GM21737 (cell line): ENCODE measurements around the gene PER2.

Source experiments
- ATAC-seq: cut with Tn5 transposase; IDR thresholded peaks from one replicate; pipeline ENCODE4 v1.9.1; 2021; ENCODE audit warnings: mild to moderate bottlenecking, moderate library complexity; ENCODE audit not compliant: unreplicated experiment

The PER2 gene

DNA sequence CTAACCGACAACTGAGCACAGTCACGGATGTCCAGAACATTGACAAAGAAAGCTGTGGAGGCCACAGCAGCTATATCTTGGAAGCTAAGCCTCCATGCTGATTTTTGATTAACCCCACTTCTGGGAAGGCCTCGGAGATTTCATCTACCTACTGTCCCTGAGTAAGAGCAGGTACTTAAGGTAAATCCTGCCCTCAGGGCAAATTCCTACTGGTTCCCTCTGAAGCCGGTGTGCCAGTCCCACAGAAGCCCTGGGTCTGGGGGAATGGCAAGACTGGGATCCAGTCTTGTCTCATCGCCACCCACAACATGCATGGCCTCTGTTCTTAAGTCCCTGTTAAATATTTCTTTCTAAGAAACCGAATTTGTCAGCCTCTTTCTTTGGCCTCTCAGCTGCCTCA is 18.7 kb downstream of the PER2 start:
- ATAC-seq: no peak

DNA sequence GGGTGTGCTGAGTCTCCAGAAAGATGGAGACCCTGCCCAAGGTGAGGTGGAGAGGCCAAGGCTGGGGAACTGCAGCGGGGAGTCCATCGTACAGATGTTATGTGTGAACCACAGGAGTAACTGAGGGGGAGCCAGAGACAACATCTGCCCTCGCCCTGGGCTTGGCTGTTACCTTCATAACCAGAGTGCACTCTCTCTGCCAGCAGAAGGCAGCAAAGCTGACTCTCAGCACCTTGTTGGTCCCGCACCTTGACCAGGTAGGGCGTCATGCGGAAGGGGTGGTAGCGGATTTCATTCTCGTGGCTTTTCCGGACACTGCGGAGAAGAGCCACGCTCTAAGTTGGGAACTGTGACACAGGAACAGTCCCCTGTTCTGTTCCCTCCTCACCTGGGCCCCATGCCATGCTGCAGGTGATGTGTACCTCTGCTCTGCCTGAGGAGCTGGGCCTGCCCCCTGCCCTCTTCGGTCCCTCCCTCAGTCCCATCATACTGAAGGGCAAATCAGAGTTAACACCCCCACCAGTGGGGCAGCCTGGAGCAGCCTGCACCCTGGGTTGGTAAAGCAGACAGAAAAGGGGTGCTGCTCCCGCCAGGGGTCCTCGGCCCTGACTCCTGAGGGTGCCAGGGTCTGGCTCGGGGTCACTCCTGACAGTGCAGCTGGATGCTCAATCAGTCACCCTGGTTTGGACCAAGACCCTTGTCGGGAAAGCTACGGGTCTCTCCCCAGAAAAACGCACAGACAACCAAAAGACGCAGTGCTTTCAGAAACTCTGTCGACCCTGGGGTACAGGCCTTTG is 20.3 kb downstream of the PER2 start:
- ATAC-seq: no peak

DNA sequence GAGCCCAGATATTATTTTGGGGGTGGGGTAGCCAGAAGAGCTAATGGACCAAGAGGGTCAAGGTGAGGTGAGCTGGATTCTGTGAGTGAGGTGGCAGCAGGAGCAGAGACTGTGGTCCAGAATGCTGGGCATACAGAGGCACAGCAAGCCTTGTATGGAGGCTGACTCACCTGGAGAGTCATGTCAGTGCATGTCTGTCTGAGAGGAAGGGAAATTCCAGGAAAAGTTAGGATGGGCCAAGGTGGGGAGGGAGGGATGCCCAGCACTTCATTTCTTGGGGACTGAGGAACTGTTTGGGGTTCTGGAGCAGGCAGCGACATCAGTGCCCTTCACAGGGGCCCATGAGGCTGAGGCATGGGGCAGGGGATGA is 21.1 kb downstream of the PER2 start:
- ATAC-seq: no peak

DNA sequence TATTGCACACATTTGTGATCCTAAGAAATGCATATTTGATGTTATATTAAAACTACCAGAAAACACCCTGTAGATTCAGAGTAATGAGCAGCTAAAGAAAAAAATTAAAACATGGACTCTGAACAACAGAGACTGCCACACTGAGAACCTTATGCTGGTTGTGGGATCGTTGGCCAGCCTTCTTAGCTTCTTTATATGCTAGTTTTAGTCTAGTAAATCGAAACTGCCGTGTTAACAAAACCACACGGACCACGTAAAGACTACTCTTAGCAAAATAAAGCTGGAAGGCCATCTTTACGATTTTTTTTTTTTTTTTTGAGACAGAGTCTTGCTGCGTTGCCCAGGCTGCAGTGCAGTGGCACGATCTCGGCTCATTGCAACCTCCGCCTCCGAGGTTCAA is 22.8 kb downstream of the PER2 start:
- no peak for ATAC-seq

DNA sequence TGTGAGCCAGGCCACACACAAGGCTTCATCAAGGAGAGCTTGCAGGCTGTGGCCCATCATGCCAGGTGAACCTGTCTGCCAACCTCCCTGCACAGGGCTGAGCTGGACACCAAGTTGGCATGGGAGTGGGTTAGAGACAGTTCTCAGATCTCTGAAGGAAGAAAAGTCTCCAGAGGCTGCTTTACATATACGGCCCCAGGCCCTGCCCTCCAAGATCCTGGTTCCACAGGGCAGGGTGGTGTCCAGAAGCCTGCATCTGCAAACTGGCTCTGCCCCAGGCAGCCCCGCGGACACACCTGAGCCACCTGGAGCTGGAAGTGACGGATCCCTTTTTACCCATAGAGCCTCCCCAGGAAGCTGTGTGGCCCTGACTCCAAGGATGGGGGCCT is 24.3 kb downstream of the PER2 start:
- ATAC-seq: no peak

DNA sequence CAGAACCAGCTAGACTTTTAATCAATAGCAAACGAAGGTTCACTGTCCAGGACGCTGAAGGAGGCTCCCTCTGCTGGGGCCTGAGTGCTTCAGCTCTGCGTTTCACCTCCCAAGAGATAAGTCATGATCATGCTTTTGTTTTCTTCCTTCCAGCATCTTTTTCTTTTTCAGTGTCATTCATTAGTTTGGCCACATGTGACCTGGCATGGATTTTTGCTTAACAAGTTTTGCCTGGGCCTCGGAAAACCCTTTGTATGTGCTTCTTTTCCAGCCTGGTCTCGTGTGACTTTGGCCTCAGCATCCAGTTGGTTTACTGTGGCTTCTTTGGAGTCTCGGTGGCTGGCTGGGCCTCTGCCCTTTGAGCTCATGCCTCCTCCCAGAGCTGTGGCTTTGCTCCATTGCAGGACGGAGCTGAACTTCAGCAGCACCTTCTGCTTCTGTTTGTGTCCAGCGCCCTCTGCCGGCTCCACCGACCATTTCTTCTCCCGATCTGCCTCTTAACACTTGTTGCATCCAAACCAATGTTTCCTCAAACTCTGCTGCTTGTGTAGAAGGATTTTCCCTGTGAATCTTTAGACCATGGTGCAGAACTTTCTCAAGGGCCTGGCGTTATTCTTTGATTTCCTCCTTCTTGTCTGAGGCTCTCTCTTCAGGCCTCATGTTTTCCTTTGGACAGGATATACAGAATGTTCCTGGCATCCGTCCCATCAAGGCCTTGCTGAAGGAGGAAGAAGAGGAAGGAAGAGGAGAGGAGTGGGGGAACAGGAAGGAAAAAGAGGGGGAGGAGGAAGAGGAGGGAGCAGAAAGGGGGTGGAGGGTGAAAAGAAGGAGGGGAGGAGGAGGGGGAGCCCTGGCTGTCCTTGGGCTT is 25.0 kb downstream of the PER2 start:
- no peak for ATAC-seq

DNA sequence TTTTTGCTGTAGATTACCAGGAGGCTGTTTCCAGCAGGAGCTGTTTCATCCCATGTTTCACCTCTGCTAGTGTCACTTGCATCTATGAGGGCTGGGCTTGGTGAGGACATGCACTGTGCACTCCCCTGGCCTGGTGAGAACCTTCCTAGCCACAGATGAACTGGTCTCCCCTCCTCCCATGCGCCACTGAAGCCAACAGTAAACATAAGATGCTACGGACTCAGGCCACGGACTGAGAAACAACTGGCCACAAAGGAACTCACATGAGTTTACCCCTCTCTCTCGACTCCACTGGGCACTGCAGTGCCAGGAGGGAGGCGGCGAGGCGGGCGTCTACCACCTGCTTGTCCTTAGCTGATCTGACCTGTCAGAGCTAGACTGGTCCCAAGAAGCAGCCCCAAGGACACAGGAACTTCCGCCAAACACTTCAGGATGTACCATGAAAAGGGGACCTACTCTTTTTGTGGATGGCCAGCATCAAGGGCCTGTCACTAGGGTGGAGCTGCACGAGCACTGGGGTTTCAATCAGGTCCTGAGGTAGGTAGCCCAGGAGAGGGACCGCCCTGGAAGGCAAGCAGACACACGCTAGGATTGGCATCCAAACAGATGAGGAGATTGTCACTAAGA is 25.8 kb downstream of the PER2 start:
- no peak for ATAC-seq

DNA sequence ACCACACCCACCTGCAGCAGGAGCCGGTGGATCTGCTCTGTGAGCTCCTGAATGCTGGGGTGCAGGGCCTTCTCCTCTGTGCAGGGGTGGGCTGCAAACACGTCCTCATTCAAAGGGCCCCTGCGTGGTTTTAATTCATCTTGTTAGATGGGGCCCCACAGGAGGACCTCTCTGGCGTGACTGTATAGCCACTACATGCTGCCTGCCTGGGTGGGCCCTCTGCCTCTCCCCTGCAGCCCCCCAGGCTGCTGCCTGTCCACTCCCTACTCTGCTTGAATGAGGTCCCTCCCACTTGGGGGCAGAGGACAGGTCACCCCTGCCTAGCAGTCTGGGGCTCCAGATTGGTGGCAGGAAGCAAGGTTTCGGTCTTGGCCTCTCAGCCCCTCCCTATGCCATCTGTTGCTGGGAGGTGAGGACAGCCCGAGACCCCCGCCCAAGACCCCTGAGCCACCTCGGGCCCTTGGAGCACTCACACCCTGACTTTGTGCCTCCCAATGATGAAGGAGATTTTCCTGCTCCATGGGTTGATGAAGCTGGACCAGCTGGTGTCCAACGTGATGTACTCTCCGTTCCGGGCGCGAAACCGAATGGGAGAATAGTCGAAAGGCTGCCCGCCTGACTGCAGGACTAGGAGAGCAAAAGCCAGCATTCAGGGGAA is 26.6 kb downstream of the PER2 start:
- ATAC-seq: no peak

DNA sequence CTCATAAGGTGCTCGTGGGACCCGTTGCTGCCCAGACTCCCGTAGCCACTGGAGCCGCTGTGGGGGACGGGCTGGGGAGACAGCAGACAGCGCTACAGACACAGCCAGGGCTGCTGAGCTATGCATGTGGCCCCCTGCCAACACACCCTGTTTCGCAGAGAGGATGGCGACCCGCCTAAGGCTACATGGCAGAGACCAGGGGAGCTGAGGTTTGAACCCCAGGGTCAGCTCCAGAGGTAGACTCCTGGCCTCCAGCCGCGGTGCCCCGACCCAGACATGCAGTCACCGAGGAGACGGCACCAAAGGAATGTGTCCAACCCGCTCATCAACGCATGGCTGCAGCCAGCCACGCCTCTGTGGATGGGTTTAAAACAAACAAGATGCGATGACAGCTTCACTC is 27.5 kb downstream of the PER2 start:
- ATAC-seq: no peak

DNA sequence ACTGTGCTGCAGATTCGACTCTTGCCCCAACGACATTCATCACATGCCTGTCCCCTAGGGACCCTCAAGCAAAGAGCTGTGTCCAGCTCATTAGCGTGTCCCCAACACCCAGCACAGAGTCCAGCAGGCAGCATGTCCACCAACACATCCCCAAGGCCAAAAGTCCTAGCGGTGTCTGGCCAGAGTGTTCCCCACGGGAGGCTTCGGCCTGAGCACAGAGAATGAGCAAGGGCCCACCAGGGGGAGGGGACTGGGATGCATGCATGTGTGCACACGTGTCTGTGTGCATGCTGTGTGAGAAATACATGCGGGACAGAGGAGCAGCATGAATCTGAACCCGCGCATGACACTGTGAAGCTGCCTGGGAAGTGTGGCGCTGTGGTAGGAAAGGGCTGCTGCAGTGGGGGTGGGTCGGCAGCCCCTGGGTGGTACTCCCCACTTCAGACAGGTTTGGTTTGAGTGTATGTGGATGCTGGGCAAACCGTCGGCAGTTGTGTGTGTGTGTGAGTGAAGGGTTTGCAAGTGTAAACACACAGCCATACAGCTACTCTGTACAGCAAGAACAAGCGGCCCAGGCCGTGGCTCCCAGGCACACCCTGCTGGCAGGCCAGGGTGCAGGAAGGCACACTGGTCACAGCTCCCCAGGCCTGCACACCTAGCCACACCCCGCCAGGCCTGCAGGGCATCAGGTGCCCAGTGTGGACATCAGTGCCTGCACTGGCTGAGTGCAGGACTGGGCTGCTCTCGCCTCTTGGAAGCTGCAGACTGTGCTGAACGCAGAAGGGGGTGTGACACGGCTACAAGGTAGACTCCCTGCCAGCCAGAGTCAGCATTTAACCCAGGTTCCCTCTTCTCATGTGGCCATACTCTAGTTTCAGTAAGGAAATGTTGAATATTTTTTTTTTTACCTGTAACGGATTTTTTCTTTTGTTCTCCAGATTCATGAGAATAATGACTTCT is 29.1 kb downstream of the PER2 start:
- no peak for ATAC-seq

DNA sequence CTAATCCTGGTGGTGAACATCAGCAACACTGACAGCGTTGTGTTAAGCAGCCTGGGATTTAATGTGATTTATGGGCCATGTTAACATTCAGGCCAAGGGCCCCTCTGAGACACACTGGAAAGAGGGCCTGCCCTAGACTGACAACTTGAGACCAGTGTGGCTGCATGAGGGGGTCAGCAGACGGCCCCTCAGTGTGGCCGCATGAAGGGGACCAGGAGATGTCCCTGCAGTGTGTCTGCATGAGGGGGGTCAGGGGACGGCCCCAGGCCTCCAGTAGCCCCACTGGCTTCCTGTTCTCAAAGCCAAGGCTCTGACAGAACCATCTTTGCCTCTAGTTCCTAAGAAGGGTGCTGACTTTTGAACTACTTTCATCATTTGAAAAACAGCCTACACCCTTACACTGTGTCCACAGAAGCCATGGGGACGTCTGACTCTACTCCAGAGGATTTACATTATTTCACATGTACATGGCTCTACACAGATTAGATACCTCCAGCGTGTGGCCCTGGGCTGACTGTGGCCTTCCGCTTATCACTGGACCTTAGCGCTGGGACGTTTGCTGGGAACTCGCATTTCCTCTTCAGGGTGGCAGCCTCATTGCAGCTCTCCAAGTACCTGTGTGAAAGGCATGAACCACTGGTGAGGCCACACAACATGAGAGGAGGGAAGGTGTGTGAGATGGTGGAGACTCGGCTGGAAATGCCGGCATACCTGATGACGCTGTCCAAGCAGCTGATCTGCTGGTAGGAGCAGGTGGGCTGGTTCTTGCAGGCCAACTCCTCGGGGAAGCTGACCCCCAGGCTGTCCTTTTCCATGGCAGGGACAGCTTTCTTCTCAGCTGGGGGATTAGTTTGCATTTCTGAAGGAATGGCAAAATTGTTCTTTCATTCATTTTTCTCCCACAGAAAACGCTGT is 30.4 kb downstream of the PER2 start:
- ATAC-seq: no peak

DNA sequence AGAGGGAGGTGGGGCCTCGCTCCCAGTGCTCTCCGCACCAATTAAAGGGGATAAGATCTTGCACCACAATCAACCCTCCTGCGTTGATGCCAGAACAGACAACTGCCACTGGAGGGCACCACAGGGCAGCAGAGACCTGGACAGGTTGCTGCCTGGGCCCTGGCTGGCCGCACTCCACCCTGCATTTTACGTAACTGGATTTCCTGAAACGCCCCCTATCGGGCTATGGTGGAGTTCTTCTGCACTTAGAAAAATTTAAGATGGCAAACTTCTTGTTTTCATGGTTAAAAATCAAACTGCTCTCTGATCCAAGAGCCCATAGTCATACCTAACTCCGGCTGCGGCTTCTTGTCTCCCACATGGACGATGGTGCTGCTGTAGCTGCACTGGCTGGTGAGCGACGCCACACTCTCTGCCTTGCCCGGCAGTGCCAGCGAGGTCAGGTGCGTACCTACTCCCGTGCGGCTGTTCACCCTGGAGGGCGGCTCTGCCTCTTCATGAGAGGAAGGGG is 31.8 kb downstream of the PER2 start:
- no peak for ATAC-seq

DNA sequence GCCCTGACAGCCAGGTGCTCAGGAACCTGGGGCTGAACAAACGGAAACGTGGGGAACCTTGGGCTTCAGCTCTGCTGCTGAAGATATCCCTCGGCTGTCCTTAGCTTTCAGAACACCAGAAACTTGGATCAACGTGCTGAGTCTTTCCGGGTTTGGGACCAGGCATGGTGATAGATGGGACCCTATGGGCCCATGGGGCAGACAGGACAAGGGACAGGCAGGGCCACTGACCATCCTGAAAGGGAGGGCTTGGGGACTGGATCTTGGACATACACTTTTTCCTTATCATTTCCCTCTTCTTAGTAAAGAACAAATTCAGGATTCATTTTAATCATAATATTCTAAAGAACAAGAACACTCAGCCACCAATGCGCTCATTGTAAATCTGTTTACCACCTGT is 32.3 kb downstream of the PER2 start:
- no peak for ATAC-seq

DNA sequence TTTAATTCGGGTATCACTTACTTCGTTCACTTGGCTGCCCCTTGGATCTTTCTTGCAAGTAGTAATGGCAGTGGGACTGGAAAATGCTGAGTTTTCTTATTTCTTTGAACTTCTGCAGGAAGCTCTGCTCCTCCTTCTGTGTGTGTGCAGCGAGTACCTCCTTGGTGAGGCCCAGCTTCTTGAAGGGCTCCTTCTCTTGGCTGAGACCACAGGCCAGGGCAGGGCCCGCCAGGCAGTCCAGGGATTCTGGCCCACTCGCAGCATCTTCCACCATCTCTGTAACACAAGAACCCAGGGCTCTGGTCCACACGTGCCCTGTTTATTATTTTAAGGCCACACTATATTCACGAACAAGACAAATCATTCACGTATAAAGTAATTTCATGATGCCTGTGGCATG is 32.8 kb downstream of the PER2 start:
- no peak for ATAC-seq

DNA sequence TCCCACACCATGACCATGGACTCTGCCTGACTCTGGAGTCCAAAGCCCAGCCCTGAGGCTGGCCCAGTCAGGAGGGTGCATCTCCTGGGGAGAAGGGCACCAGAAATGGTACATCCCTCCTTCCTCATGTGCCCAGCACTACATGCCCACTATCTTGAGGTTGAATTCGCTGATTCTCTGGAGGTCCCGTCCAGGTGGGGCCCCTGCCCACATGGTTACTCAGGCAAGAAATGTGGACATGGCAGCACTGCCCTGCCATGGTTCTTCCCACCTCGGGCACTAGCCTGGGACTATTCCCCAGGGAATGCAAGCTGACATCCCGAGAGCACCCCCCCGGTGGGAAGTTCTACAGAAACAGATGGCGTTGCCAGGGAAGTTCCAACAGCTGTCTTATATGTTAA is 33.3 kb downstream of the PER2 start:
- ATAC-seq: no peak

DNA sequence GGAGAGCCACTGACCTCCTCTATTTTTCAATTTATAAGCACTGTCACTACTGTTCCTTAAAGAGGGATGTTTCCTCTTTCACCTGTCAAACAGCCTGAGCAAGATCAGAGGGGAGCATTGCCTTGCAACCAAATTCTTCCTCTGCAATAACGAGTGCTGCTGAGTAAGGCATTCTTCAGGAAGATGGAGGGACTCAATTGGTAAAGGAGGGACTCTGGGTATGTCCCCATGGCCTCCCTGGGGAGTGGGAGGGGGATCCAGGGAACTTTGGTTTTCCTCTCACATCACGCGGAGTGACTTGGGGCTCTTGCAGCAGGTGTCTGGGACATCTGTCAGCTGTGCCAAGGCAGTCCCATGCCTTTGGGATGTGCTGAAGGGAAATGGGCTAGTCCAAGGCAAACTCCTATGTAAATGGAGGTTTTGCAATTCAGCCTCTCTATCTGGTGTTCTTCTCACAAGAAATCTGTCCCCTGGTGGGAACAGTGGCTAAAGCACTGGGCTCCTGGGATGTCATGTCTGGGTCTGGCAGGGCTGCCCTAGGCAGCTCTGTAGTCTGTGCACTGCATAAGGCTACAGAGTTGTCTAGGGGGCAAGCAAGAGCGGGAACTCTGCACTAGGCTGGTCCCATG is 34.2 kb downstream of the PER2 start:
- ATAC-seq: no peak

DNA sequence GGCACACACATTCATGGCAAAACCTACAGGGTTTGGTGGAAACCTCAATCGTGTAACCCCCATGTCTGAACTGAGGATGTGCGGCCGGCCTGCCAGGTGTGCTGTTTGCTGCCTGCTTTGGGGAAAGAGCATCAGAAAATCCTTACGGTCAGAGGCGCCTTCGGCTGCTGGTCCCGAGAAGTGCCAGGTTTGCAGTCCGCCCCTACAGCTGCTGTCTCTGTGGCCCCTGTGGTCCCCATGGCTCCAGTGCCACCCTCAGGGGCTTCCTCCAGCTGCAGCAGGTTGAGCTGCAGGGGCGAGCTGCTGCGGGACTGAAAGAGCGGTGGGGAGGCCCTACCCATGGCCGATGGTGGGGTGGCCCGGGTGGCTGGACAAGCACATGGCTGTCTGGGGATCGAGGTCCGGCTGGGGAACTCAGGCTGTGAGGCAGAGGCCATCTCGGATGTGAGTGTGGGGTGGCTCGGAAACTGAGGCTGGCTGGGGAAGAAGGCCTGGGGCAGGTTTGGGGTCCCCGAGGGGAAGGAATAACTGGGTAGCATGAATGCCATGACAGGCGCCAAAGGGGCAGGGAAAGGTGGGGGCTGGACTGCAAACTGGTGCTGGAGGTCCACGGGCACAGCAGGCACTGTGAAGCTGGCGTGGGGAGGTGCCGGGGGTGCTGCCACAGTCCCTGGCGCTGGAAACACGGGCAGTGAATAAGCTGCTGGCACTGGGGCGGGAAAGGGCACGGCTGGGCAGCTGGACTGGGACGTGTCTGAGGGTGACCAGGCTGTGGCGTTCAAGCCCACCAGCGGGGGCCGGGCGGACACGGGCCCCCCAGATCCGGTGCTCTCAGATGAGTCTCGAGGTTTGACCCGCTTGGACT is 35.4 kb downstream of the PER2 start:
- ATAC-seq: no peak

DNA sequence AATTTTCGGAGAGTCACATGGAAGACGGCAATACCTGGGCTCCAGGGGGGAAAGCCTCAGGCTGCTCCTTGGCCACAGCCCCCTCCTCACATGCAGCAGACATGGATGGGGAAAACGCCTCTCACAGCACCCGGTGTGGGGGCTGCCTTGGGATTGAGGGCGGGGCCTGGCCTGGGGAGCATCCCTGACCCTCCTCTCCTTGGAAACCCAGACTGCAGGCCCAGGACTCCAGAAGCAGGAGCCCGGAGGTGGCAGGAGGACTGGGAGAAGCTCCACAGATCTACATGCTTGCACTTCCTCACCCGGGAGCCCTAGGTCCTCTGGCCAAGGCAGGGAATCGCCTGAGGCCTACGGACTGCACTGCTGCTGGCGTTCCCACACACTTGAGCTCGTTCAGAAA is 36.4 kb downstream of the PER2 start:
- ATAC-seq: no peak
